Measurements from ENCODE around the gene IL18BP. TPM values are rescaled to one million over a fixed set of nuclear protein-coding genes. Genes with fewer than 3 reads are reported as not detected.
A peak's percentile ranks its signal among the peaks of the same experiment; 100 is the strongest.

The IL18BP gene
- total and polyA plus RNA-seq, 9 of the 15 experiments (the other 6 are each of a cell fraction or from before 2014, with no cell fraction given), result 0.34 to 9.4 (median 3.2) TPM

DNA sequence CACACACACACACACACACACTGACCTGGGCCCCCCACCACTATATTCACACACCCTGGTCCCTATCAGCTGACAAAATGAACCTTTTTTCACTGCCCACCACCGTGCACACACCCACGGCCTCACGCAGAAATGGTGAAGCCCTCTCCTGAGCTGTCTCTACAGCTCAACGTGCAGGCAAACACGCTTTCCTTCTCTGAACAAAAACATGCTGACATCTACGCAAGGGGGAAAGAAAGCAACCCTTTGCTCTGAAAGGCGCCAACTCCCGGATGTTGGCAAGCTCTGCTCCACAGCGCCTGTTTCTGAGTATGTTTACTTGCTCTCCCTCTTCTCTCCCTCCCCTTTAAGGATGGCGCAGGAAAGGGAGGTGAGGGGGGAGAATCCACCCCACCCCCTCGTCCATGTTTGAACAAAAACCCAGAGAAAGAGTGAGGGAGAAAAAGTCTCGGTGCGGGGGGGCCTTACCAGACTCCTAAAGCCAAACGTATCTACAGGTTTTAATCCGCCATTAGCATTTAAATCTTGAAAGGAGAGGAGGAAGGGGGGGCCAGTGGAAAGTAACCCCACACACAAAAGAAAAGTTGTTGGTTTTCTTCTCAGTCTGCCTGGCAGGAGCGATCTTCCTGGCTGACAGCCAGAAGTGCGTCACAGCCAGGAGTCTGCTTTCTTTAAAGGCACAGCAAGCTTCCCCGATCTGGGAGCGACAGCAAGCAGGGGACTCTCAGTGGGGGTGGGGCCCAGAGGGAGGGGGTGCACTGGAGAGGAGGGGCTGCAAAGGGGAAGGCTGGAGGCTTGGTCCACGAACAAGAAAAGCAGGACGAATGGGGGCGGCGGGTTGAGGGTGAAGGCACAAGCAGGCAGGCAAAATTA is 42.0 kb downstream of the IL18BP start (continued):
- no peak for TF ChIP-seq HMGN3 (IDR thresholded peaks at IDR 0.05; ENCODE audit: borderline replicate concordance, extremely low read depth, insufficient read length, low read depth, low read length)
- TF ChIP-seq, protein P1, sequence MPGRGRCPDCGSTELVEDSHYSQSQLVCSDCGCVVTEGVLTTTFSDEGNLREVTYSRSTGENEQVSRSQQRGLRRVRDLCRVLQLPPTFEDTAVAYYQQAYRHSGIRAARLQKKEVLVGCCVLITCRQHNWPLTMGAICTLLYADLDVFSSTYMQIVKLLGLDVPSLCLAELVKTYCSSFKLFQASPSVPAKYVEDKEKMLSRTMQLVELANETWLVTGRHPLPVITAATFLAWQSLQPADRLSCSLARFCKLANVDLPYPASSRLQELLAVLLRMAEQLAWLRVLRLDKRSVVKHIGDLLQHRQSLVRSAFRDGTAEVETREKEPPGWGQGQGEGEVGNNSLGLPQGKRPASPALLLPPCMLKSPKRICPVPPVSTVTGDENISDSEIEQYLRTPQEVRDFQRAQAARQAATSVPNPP (IDR thresholded peaks at IDR 0.05; ENCODE audit: borderline replicate concordance, insufficient read depth, insufficient read length), result no peak
- no peak for TF ChIP-seq RBM15 (IDR thresholded peaks at IDR 0.05; ENCODE audit: insufficient read depth, low read length)
- TF ChIP-seq MBD1 (CRISPR knock-in tag; IDR thresholded peaks at IDR 0.05), result no peak
- TF ChIP-seq DPF2 (IDR thresholded peaks at IDR 0.05), result peak; percentile 50; the same call in 1 of the 2 replicates
- no peak for TF ChIP-seq HDAC3 (IDR thresholded peaks at IDR 0.05; ENCODE audit: borderline replicate concordance, partially characterized antibody)
- TF ChIP-seq CCNT2 (IDR thresholded peaks at IDR 0.05; ENCODE audit: borderline replicate concordance, extremely low read depth, insufficient read length, low read depth, low read length), result no peak
- no peak for TF ChIP-seq ZBTB1 (CRISPR knock-in tag; IDR thresholded peaks at IDR 0.05; ENCODE audit: borderline replicate concordance, low read depth)
- TF ChIP-seq, protein P2, sequence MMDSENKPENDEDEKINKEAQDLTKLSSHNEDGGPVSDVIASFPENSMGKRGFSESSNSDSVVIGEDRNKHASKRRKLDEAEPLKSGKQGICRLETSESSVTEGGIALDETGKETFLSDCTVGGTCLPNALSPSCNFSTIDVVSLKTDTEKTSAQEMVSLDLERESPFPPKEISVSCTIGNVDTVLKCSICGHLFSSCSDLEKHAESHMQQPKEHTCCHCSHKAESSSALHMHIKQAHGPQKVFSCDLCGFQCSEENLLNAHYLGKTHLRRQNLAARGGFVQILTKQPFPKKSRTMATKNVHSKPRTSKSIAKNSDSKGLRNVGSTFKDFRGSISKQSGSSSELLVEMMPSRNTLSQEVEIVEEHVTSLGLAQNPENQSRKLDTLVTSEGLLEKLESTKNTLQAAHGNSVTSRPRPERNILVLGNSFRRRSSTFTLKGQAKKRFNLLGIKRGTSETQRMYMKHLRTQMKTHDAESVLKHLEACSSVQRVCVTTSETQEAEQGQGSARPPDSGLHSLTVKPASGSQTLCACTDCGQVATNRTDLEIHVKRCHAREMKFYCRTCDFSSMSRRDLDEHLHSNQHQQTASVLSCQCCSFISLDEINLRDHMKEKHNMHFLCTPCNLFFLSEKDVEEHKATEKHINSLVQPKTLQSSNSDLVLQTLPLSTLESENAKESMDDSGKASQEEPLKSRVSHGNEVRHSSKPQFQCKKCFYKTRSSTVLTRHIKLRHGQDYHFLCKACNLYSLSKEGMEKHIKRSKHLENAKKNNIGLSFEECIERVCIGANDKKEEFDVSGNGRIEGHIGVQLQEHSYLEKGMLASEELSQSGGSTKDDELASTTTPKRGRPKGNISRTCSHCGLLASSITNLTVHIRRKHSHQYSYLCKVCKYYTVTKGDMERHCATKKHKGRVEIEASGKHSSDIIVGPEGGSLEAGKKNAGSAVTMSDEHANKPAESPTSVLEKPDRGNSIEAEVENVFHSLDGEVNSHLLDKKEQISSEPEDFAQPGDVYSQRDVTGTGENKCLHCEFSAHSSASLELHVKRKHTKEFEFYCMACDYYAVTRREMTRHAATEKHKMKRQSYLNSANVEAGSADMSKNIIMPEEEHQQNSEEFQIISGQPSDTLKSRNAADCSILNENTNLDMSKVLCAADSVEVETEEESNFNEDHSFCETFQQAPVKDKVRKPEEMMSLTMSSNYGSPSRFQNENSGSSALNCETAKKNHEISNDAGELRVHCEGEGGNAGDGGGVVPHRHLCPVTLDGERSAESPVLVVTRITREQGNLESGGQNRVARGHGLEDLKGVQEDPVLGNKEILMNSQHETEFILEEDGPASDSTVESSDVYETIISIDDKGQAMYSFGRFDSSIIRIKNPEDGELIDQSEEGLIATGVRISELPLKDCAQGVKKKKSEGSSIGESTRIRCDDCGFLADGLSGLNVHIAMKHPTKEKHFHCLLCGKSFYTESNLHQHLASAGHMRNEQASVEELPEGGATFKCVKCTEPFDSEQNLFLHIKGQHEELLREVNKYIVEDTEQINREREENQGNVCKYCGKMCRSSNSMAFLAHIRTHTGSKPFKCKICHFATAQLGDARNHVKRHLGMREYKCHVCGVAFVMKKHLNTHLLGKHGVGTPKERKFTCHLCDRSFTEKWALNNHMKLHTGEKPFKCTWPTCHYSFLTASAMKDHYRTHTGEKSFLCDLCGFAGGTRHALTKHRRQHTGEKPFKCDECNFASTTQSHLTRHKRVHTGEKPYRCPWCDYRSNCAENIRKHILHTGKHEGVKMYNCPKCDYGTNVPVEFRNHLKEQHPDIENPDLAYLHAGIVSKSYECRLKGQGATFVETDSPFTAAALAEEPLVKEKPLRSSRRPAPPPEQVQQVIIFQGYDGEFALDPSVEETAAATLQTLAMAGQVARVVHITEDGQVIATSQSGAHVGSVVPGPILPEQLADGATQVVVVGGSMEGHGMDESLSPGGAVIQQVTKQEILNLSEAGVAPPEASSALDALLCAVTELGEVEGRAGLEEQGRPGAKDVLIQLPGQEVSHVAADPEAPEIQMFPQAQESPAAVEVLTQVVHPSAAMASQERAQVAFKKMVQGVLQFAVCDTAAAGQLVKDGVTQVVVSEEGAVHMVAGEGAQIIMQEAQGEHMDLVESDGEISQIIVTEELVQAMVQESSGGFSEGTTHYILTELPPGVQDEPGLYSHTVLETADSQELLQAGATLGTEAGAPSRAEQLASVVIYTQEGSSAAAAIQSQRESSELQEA (IDR thresholded peaks at IDR 0.05; ENCODE audit: low read depth), result no peak
- TF ChIP-seq NFIX (CRISPR knock-in tag; IDR thresholded peaks at IDR 0.05; ENCODE audit: low read depth), result 0 out of 2 replicates have a peak, but pooled peaks have one; percentile 9
